Calu3 (cell line): ENCODE measurements around the gene PPCS. TPM values are rescaled to one million over a fixed set of nuclear protein-coding genes. Genes with fewer than 3 reads are reported as not detected.

Experiments
- BruUV-seq: library from RNA; stranded (reverse); fragments of 400-500 nt; replicated peaks from 2 replicates; lab custom pipeline; 2021; lab: Mats Ljungman, UMichigan
- CTCF ChIA-PET: fragments of 300-600 bp; sonication (Branson Sonifier 250); formaldehyde crosslinking; loops from one replicate; lab custom pipeline; 2022; ENCODE audit warnings: antibody characterized with exemption; lab: Charles Lee
- DNase-seq: peaks from one replicate; pipeline ENCODE4 v3.0.0; 2022
- H3K27ac Mint-ChIP-seq: one replicate; pipeline ENCODE4 v1.8.0; 2022; ENCODE audit warnings: mixed read lengths; ENCODE audit not compliant: unreplicated experiment
- H3K27me3 Mint-ChIP-seq: one replicate; pipeline ENCODE4 v1.8.0; 2022; ENCODE audit warnings: mixed read lengths; ENCODE audit not compliant: unreplicated experiment
- H3K36me3 Mint-ChIP-seq: one replicate; pipeline ENCODE4 v1.8.0; 2022; ENCODE audit warnings: mild to moderate bottlenecking, moderate library complexity, mixed read lengths; ENCODE audit not compliant: insufficient read depth, unreplicated experiment
- H3K4me1 Mint-ChIP-seq: one replicate; pipeline ENCODE4 v1.8.0; 2022; ENCODE audit warnings: mild to moderate bottlenecking, low read depth, mixed read lengths; ENCODE audit not compliant: unreplicated experiment
- H3K4me3 Mint-ChIP-seq: one replicate; pipeline ENCODE4 v1.8.0; 2022; ENCODE audit warnings: mild to moderate bottlenecking, low read depth, moderate library complexity, mixed read lengths; ENCODE audit not compliant: unreplicated experiment
- H3K9me3 Mint-ChIP-seq: one replicate; pipeline ENCODE4 v1.8.0; 2022; ENCODE audit warnings: low read depth, mixed read lengths; ENCODE audit not compliant: unreplicated experiment
- CTCF ChIP-seq: fragments of 200-600 bp; IDR thresholded peaks from one replicate; pipeline ENCODE4 v1.8.0; 2022; ENCODE audit warnings: antibody characterized with exemption; ENCODE audit not compliant: unreplicated experiment
- intact Hi-C: fragments of 100-400 bp; cut with micrococcal nuclease; formaldehyde crosslinking; loops from one replicate; pipeline ENCODE4 v1.10.0; 2022; ENCODE audit not compliant: unreplicated experiment
- total RNA-seq: library from RNA; stranded (reverse); gene quantifications from 2 replicates; pipeline ENCODE4 v1.2.3, GENCODE V29; 2022

Gene PPCS
- total RNA-seq, 1 experiment from 2014 or later: 67.8 TPM

GRCh38 chr1:42450061-42450460 lies 6.3 kb upstream of the PPCS start:
- no peak for TF ChIP-seq CTCF
- intact Hi-C loops: no loop called here
- Mint-ChIP-seq H3K4me1 (no peaks in the 10 kb centered on the region), H3K9me3 (no peaks in the 10 kb centered on the region), H3K27me3 (no peaks in the 10 kb centered on the region), H3K27ac (no peak overlapping the region), H3K36me3 (no peaks in the 10 kb centered on the region), H3K4me3 (no peak overlapping the region)
- no peak for DNase-seq
- CTCF ChIA-PET: no interaction called here
- no TSS peak for BruUV-seq

GRCh38 chr1:42453386-42453785 lies 3.0 kb upstream of the PPCS start:
- Mint-ChIP-seq H3K4me3 (no peak overlapping the region), H3K36me3 (peaks cover 31% of the 10 kb centered on the region), H3K27ac (no peak overlapping the region), H3K4me1 (peaks cover 20% of the 10 kb centered on the region), H3K9me3 (no peaks in the 10 kb centered on the region), H3K27me3 (no peaks in the 10 kb centered on the region)
- BruUV-seq: no TSS peak
- intact Hi-C loops: no loop called here
- DNase-seq: no peak
- no peak for TF ChIP-seq CTCF
- CTCF ChIA-PET: no interaction called here

- no peaks in the 10 kb centered on the region for H3K27me3 Mint-ChIP-seq
- H3K27ac Mint-ChIP-seq: no peak overlapping the region
- DNase-seq: no peak
- H3K4me1 Mint-ChIP-seq: peaks cover 21% of the 10 kb centered on the region
- intact Hi-C loops: no loop called here
- no peaks in the 10 kb centered on the region for H3K9me3 Mint-ChIP-seq
- CTCF ChIA-PET: no interaction called here
- H3K4me3 Mint-ChIP-seq: no peak overlapping the region
- no TSS peak for BruUV-seq
- H3K36me3 Mint-ChIP-seq: peaks cover 41% of the 10 kb centered on the region
- no peak for TF ChIP-seq CTCF
Observed at GRCh38 chr1:42454403-42454802, 1.9 kb upstream of the PPCS start.

DNA sequence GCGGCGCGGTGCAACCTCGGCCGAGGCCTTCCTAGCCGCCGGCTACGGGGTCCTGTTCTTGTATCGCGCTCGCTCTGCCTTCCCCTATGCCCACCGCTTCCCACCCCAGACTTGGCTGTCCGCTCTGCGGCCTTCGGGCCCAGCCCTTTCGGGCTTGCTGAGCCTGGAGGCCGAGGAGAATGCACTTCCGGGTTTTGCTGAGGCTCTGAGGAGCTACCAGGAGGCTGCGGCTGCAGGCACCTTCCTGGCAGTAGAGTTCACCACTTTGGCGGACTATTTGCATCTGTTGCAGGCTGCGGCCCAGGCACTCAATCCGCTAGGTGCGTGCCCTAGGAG lies 379 bp downstream of the PPCS start:
- no TSS peak for BruUV-seq
- H3K4me1 Mint-ChIP-seq: peaks cover 23% of the 10 kb centered on the region
- peak overlapping the region; percentile 75 for H3K27ac Mint-ChIP-seq
- H3K36me3 Mint-ChIP-seq: peaks cover 54% of the 10 kb centered on the region
- peak; percentile 48 for DNase-seq
- H3K4me3 Mint-ChIP-seq: peak overlapping the region; percentile 77
- no peaks in the 10 kb centered on the region for H3K9me3 Mint-ChIP-seq
- CTCF ChIA-PET: no interaction called here
- TF ChIP-seq CTCF: no peak
- H3K27me3 Mint-ChIP-seq: no peaks in the 10 kb centered on the region
- intact Hi-C loops: loop anchor here (5.0 kb wide), 1 partner anchor 279 kb away; no protein-coding TSS in a partner anchor
